ENCODE measurements around the gene BCL2L1. TPM values are rescaled to one million over a fixed set of nuclear protein-coding genes. Genes with fewer than 3 reads are reported as not detected.
"Not testable (repeated sequence)": the region's sequence is repeated elsewhere in the genome, so short reads cannot be mapped to it uniquely, and the experiment has no call there.

BCL2L1 gene
- polyA plus RNA-seq, 3 donors from 2014 or later = 30.9 to 60.4 (median 39.3) TPM

- not testable (repeated sequence) for H3K4me3 Mint-ChIP-seq; H3K36me3 Mint-ChIP-seq; H3K9me3 Mint-ChIP-seq; H3K4me1 Mint-ChIP-seq; DNase-seq; H3K27me3 Mint-ChIP-seq (ENCODE audit: low read depth in 3 of 3)
- peak overlapping the region in 1 of 6 donors; percentile 33 for H3K27ac Mint-ChIP-seq
Observed at GRCh38 chr20:31747028-31747427, 24.4 kb upstream of the BCL2L1 start.

DNA sequence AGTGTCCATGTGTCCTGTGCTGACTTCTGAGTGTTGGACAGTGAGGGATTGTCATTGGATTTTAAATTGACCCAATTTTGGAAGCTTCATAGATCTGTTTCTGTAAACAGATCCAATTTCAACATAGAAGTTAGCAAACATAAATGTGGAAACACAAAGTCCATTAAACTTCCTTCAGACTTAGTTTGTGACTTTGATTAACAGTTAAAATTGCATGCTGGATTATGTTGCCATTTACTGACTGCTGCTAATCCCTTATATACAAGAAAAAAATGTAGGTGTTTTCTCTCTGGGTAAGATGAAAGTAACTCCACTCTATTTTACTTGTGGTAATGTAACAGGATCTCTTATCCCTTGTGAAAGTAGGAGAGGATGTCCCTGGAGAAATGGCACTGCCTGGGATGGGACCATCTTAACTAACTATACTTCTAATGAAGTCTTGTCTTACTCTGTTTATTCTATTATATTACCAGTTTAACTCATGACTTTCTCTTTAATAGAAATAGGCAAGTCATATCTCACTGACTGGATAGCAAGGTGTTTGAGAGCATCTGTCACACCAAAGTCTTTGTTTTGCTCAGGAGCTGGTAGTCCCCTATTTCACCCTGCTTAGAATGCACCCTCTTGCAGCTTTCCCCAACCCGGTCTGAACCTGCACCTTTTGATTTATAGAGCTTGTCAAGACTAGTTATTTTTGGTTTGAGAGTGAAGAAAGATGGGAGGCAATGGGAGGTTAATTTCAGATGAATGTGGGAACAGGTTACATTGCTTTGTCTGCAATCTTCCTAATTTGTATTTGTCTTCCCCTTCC is 23.6 kb upstream of the BCL2L1 start:
- no peak for DNase-seq
- Mint-ChIP-seq H3K9me3 (no peaks in the 10 kb centered on the region), H3K27ac (no peak overlapping the region), H3K4me3 (no peak overlapping the region), H3K27me3 (ENCODE audit: low read depth in 3 of 3) (peaks cover 0 to 3% (median 0%) of the 10 kb centered on the region in 3 donors), H3K36me3 (no peaks in the 10 kb centered on the region), H3K4me1 (peaks cover 0 to 8% of the 10 kb centered on the region in 2 donors)

DNA sequence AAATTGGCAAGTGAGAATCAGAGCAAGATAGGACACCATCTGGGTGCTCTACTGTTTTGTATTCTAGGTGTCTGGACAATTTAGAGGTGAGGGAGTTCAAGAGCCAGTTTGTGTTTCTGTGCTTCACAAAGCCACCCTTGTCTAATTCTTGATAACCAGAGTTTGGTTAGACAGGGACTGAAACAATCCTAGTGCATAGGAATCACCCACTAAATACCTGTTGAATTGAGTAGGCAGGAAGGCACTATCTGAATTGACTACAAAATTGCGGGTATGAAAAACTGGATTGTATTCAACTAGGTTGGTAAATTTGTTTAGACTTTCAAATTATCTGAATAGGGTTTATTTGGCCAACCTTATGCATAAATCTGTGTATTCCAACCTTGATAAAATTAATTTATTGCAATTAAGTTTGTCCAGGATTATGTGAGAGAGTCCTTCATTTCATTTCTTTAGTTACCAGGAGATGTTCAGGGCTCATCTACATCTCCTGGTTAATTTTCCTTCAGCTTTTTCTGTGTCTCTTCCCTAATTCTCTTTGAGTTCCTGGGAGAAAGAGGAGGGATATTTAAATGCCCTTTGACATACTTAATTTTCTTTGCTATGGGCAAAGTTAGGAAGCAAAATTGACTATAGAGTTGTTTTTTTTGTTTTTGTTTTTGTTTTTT is 18.1 kb upstream of the BCL2L1 start:
- H3K36me3 Mint-ChIP-seq = no peaks in the 10 kb centered on the region
- H3K27me3 Mint-ChIP-seq (ENCODE audit: low read depth in 3 of 3) = peaks cover 0 to 3% (median 0%) of the 10 kb centered on the region in 3 donors
- H3K4me1 Mint-ChIP-seq = no peaks in the 10 kb centered on the region
- no peaks in the 10 kb centered on the region for H3K9me3 Mint-ChIP-seq
- no peak overlapping the region for H3K27ac Mint-ChIP-seq
- no peak overlapping the region for H3K4me3 Mint-ChIP-seq
- no peak for DNase-seq

- Mint-ChIP-seq H3K4me3 (no peak overlapping the region), H3K27me3 (ENCODE audit: low read depth in 3 of 3) (peaks cover 0 to 3% (median 0%) of the 10 kb centered on the region in 3 donors), H3K9me3 (no peaks in the 10 kb centered on the region), H3K27ac (no peak overlapping the region), H3K36me3 (no peaks in the 10 kb centered on the region), H3K4me1 (no peaks in the 10 kb centered on the region)
- no peak for DNase-seq
Observed at GRCh38 chr20:31740208-31740607, 17.5 kb upstream of the BCL2L1 start.

DNA sequence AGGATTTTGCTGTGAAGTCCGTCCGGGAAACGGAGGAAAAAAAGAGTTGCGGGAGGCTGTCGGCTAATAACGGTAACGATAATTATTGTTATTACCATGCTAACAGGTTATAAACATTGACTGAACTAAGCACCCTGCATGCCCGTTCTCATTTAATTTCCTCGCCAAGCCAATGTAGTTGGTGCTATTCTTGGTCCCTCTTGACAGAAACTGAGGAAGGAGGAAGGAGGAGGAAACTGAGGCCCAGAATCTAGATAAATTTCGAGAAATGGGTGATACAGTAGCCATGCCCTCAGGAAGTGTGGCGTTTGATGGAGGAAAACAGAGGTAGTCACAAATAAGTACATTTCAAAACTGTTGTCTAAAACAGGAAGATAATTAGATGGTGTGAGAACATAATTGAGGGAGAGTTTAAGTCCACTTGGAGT is 16.9 kb upstream of the BCL2L1 start:
- Mint-ChIP-seq H3K4me3 (no peak overlapping the region), H3K9me3 (no peaks in the 10 kb centered on the region), H3K27ac (no peak overlapping the region), H3K27me3 (ENCODE audit: low read depth in 3 of 3) (peaks cover 0 to 1% (median 0%) of the 10 kb centered on the region in 3 donors), H3K4me1 (no peaks in the 10 kb centered on the region), H3K36me3 (no peaks in the 10 kb centered on the region)
- no peak for DNase-seq

GRCh38 chr20:31738729-31739549 is 16.3 kb upstream of the BCL2L1 start, which contains the start of gene TPX2:
Gene TPX2 (plus strand): TSS chr20:31739290. CDS start chr20:31757477, 18,187 bp downstream.
- no peak within 1 kb of the TSS for H3K27ac Mint-ChIP-seq
- no peak within 1 kb of the TSS for H3K4me3 Mint-ChIP-seq

GRCh38 chr20:31731321-31731717 is 8.7 kb upstream of the BCL2L1 start:
- Mint-ChIP-seq H3K27ac (no peak overlapping the region), H3K36me3 (no peaks in the 10 kb centered on the region), H3K9me3 (no peaks in the 10 kb centered on the region)

More at GRCh38 chr20:31738729-31739549, 16.3 kb upstream of the BCL2L1 start, which contains the start of gene TPX2:
- Mint-ChIP-seq H3K36me3 (no peaks in the 10 kb centered on the region), H3K4me1 (no peaks in the 10 kb centered on the region), H3K27me3 (ENCODE audit: low read depth in 3 of 3) (peaks cover 0 to 1% (median 0%) of the 10 kb centered on the region in 3 donors), H3K9me3 (no peaks in the 10 kb centered on the region)
- DNase-seq = peak; percentile 65 to 72 (median 71)

DNA sequence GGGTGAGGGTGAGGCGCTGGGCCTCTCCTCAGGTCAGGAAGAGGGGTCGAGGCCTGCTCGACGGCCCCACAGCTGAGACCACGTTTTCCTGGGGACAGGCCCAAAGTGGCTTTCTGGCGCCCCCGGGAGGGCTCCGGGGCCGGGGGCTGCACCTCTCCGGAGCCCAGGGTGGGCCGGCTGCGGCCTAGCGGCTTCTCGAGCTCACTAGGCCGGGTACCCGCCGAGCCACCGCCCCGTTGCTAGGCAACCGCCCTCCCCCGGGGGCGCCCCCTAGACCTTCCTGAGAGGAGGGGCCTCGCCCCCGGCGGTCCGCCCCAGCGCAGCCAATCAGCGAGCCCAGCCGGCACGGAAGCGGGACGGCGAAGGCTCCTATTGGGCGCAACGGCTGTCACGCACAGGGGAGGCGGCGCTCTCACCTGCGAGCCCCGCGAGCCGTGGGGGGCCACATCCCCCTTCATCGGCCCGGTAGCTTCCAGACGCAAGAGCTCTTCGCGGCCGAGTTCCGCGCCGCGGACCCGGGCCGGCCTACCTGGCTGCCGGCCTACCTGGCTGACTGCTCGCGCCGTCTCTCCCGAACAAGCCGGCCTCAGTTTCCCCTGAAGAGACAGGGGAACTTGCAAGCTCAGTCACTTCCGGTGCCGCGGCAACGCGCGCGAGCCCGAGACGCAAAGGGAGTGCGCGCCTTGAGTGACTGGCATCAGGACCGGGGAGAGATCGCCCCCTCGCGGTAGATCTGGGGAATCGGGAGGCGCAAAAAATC is 831 bp upstream of the BCL2L1 start:
- no peaks in the 10 kb centered on the region for H3K9me3 Mint-ChIP-seq
- H3K4me1 Mint-ChIP-seq = peaks cover 46 to 47% of the 10 kb centered on the region in 2 donors
- H3K4me3 Mint-ChIP-seq = peak overlapping the region; percentile 97 to 98 (median 97)
- peaks cover 9 to 17% (median 9%) of the 10 kb centered on the region in 3 donors for H3K36me3 Mint-ChIP-seq
- peak overlapping the region; percentile 91 to 99 (median 97) for H3K27ac Mint-ChIP-seq
- DNase-seq = peak; percentile 99 to 100 (median 100)
- peaks cover 9 to 11% (median 9%) of the 10 kb centered on the region in 3 donors for H3K27me3 Mint-ChIP-seq (ENCODE audit: low read depth in 3 of 3)

More at GRCh38 chr20:31731321-31731717, 8.7 kb upstream of the BCL2L1 start:
- no peaks in the 10 kb centered on the region for H3K4me1 Mint-ChIP-seq
- H3K27me3 Mint-ChIP-seq (ENCODE audit: low read depth in 3 of 3) = no peaks in the 10 kb centered on the region
- H3K4me3 Mint-ChIP-seq = no peak overlapping the region
- DNase-seq = no peak

GRCh38 chr20:31723069-31723318 is 326 bp upstream of the BCL2L1 start:
- Mint-ChIP-seq H3K4me1 (peaks cover 50 to 52% of the 10 kb centered on the region in 2 donors), H3K36me3 (peaks cover 9 to 18% (median 9%) of the 10 kb centered on the region in 3 donors), H3K27ac (peak overlapping the region; percentile 91 to 99 (median 97)), H3K27me3 (ENCODE audit: low read depth in 3 of 3) (peaks cover 9 to 11% (median 9%) of the 10 kb centered on the region in 3 donors), H3K4me3 (peak overlapping the region; percentile 97 to 98 (median 97)), H3K9me3 (no peaks in the 10 kb centered on the region)
- no peak for DNase-seq

DNA sequence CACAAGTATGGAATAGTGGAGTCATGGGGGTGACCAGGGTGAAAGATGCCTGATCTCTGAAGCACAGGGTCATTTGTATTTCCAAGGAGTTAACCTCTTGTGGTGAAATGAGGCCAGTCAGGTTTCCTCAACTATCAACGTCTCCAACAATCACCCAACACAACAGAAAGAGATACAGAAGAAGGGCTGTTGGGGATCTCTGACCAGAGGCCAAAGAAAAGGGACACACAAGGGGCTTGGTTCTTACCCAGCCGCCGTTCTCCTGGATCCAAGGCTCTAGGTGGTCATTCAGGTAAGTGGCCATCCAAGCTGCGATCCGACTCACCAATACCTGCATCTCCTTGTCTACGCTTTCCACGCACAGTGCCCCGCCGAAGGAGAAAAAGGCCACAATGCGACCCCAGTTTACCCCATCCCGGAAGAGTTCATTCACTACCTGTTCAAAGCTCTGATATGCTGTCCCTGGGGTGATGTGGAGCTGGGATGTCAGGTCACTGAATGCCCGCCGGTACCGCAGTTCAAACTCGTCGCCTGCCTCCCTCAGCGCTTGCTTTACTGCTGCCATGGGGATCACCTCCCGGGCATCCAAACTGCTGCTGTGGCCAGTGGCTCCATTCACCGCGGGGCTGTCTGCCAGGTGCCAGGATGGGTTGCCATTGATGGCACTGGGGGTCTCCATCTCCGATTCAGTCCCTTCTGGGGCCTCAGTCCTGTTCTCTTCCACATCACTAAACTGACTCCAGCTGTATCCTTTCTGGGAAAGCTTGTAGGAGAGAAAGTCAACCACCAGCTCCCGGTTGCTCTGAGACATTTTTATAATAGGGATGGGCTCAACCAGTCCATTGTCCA is 1.0 kb downstream of the BCL2L1 start:
- peaks cover 9 to 26% (median 16%) of the 10 kb centered on the region in 3 donors for H3K36me3 Mint-ChIP-seq
- H3K9me3 Mint-ChIP-seq = no peaks in the 10 kb centered on the region
- H3K4me1 Mint-ChIP-seq = peaks cover 64 to 66% of the 10 kb centered on the region in 2 donors
- H3K4me3 Mint-ChIP-seq = peak overlapping the region; percentile 97 to 98 (median 97)
- no peak for DNase-seq
- peaks cover 9 to 11% (median 9%) of the 10 kb centered on the region in 3 donors for H3K27me3 Mint-ChIP-seq (ENCODE audit: low read depth in 3 of 3)
- peak overlapping the region; percentile 91 to 99 (median 97) for H3K27ac Mint-ChIP-seq

GRCh38 chr20:31720486-31721407 is 1.9 kb downstream of the BCL2L1 start:
- no peaks in the 10 kb centered on the region for H3K9me3 Mint-ChIP-seq
- H3K4me3 Mint-ChIP-seq = peak overlapping the region; percentile 97 to 98 (median 97)
- H3K27me3 Mint-ChIP-seq (ENCODE audit: low read depth in 3 of 3) = peaks cover 9 to 11% (median 9%) of the 10 kb centered on the region in 3 donors
- H3K36me3 Mint-ChIP-seq = peaks cover 9 to 27% (median 20%) of the 10 kb centered on the region in 3 donors
- peak overlapping the region; percentile 91 to 99 (median 97) for H3K27ac Mint-ChIP-seq
- peaks cover 73 to 75% of the 10 kb centered on the region in 2 donors for H3K4me1 Mint-ChIP-seq
- peak; percentile 35 to 42 (median 36) for DNase-seq
